ENCODE results near the gene EXOC6B. TPM values are rescaled to one million over a fixed set of nuclear protein-coding genes. Genes with fewer than 3 reads are reported as not detected.

Gene EXOC6B
- total RNA-seq, 1 donor from 2014 or later = 40.0 TPM

DNA sequence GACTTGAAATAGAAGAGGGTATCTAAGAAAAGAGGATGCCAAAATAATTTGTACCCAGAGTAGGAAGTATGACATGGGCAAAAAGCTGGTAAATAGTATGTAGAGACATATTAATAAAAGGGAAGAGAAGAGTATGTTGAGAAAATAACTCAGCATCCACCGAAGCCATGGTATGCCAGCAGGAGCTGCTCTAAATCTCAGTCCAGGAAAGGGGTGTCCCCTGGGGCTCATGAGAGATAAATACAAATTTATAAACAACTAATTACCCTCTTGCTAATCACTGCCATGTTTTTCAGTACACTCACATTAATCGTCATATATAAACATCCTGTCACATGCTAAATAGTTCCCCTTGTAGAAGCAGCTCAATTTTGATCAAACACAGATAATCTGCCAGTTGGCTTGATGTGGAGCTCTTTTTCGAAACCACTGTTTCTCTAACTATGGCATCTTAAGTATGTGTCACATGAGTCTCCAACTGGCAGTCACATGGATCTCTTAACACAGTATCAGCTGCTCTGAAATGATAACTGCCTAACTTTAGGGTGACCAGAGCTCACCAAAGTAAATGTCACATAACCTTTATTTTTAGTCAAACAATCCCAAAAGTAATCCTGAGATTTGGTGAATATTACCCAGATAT, 31.9 kb downstream of the EXOC6B start:
- DNase-seq (ENCODE audit: low spot score) = no peak

GRCh38 chr2:72789241-72789640, 36.6 kb downstream of the EXOC6B start:
- DNase-seq (ENCODE audit: low spot score) = no peak

GRCh38 chr2:72788756-72789155, 37.1 kb downstream of the EXOC6B start:
- peak; percentile 74 for DNase-seq (ENCODE audit: low spot score)

DNA sequence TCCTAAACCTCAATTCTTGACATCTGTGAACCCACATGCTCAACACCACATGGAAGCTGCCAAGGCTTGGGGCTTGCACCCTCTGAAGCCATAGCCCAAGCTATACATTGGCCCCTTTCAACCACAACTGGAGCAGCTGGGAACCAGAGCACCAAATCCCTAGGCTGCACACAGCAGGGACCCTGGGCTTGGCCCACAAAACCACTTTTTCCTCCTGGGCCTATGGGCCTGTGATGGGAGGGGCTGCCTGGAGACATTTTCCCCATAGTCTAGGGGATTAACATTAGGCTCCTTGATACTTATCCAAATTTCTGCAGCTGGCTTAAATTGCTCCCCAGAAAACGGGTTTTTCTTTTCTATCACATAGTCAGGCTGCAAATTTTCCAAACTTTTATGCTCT, 40.3 kb downstream of the EXOC6B start:
- no peak for DNase-seq (ENCODE audit: low spot score)

- DNase-seq (ENCODE audit: low spot score) = no peak
Measured at GRCh38 chr2:72782520-72782919, 43.3 kb downstream of the EXOC6B start.

GRCh38 chr2:72781480-72781879, 44.4 kb downstream of the EXOC6B start:
- DNase-seq (ENCODE audit: low spot score) = no peak

- DNase-seq (ENCODE audit: low spot score) = peak; percentile 58
Measured at GRCh38 chr2:72780477-72780876, 45.4 kb downstream of the EXOC6B start.

DNA sequence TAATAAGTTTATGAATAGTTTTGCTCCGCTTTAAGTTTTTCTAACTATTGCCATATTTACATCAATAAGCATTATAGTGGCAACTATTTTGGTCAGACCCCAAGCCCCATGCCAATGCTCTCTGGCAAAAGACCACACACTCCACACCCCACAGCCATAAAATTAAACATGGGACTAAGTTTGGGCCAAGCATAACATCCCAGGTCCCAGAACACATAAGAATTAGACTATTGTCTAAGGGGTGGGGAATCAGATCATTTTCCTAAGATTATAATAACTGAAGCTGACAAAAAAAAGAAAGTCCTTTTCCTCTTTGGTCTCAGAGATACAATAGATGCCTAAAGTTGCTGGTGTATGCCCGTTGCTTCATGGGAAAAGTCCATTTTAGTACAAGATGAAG, 46.3 kb downstream of the EXOC6B start:
- DNase-seq (ENCODE audit: low spot score) = no peak

- no peak for DNase-seq (ENCODE audit: low spot score)
Measured at GRCh38 chr2:72778410-72778809, 47.4 kb downstream of the EXOC6B start.

DNA sequence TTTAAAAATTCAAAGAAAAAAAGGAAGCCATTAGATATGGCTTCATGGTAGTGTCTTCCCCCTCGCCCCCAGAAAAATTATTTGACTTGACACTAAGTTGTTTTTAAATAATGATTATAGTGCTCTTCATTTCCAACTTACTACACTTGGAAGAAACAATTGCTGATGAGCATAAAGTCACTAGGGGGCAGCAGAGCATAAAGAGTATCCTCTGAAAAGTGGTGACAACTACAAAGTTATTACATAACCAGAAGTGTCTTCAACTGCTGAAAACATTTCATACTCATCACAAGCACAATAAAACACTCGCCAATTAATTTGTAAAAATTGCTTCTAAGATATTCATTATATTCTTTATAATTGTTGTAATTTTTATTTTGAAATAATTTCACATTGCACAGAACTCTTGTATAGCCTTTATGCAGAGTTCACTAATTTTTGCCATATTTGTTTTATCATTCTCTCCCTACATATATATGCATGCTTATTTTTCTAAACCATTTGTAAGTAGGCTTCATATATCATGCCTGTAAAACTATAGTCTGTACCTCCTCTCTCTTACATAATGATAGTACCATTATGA, 54.9 kb downstream of the EXOC6B start:
- peak; percentile 82 for DNase-seq (ENCODE audit: low spot score)

GRCh38 chr2:72765997-72766609, 59.7 kb downstream of the EXOC6B start:
- no peak for DNase-seq (ENCODE audit: low spot score)

GRCh38 chr2:72762276-72762675, 63.6 kb downstream of the EXOC6B start:
- no peak for DNase-seq (ENCODE audit: low spot score)

GRCh38 chr2:72759755-72760154, 66.1 kb downstream of the EXOC6B start:
- no peak for DNase-seq (ENCODE audit: low spot score)

- DNase-seq (ENCODE audit: low spot score) = peak; percentile 91
Measured at GRCh38 chr2:72757177-72757775, 68.6 kb downstream of the EXOC6B start.

DNA sequence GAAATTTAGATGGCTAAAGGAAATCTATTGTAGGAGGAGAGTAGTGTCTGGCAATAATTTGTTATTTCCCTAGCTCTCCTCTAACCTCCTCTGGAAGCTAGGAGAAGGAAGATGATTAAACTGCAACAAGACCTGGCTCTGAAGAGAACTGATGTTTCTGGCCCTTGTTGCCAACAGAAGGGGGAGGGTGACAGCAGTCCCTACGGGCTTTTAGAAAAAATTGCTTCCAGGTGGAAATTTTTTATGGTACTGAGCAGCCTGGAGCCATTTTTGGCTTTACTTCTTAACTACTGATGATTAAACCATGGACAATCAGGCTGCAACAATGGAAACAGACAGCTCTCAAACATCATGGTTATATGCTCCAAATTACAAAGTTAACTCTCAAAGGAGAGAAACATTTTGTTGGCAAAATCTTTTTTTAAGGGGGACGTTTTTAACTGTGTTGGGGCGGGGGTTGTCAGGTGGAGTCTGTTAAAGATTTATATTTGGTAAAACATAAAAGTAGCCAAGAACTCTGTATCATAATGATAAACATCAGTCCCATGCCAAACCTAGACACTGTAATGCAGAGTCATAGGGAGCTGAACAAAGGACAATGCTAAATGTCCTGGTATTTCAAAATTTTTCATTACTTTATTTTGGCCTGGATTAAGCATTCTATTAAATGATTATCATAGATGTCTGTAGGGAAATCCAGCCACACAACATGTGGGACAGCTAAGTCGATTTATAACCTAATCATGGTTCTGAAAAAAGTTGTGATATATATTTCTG, 70.0 kb downstream of the EXOC6B start:
- DNase-seq (ENCODE audit: low spot score) = no peak

- no peak for DNase-seq (ENCODE audit: low spot score)
Measured at GRCh38 chr2:72754628-72755320, 71.1 kb downstream of the EXOC6B start.

GRCh38 chr2:72750977-72751639, 74.7 kb downstream of the EXOC6B start:
- no peak for DNase-seq (ENCODE audit: low spot score)

DNA sequence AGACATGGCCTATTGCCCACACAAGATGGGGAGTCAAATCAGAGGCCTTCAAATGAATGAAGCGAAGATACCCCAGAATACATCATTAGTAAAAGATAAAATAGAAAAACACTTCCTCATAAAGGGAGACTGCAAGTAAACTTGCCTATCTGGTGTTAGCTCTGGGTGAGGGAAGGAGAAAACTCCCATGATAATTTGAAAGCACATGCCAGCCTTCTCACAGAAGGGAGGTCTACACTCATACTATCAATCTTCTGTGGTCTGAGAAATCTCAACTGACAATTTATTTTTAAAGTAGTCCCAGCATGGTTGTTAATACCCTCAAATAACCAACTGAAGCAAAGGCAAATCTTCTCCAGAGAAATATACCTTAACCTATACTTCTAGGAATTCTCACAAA, 75.4 kb downstream of the EXOC6B start:
- DNase-seq (ENCODE audit: low spot score) = no peak

DNA sequence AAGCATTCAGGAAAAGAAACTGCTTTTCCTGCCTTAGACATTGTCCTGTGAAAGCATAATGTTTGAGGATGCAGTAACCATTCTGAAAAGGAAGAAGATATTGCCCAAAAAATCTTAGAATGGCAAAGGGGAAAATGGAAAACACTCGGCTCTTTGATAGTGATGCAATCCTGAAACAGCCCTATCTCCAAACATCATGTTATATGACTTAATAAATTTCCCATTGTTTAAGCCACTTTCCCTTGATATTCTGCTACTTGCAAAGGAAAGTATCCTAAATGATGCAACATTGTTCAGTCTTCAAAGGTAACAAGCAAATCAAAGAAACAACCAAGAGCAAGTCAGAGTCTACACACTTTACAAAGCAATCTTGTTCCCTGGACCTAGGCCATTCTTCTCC, 78.5 kb downstream of the EXOC6B start:
- no peak for DNase-seq (ENCODE audit: low spot score)

GRCh38 chr2:72745679-72746368, 80.0 kb downstream of the EXOC6B start:
- DNase-seq (ENCODE audit: low spot score) = peak; percentile 67
